H9 (cell line): ENCODE measurements around the gene SDC3. TPM values are rescaled to one million over a fixed set of nuclear protein-coding genes. Genes with fewer than 3 reads are reported as not detected.

Experiments used
- DNase-seq: peaks from one replicate; pipeline ENCODE4 v3.0.0-alpha.2; 2017
- H2AFZ ChIP-seq: one replicate; pipeline ENCODE4 v1.6.1; 2013; ENCODE audit warnings: mild to moderate bottlenecking, low read length, control low read depth, moderate library complexity
- H2AK5ac ChIP-seq: 2 replicates; pipeline ENCODE4 v1.6.1; 2013; ENCODE audit warnings: low read length, control low read depth, mixed read lengths; ENCODE audit not compliant: insufficient read length
- H2BK120ac ChIP-seq: one replicate; pipeline ENCODE4 v1.6.1; 2013; ENCODE audit warnings: low read depth, mild to moderate bottlenecking, low read length, control low read depth, inconsistent platforms; ENCODE audit not compliant: poor library complexity, severe bottlenecking
- H2BK12ac ChIP-seq: 2 replicates; pipeline ENCODE4 v1.6.1; 2013; ENCODE audit warnings: low read length, control low read depth, mixed read lengths, low read depth; ENCODE audit not compliant: insufficient read length
- H2BK15ac ChIP-seq: 2 replicates; pipeline ENCODE4 v1.6.1; 2013; ENCODE audit warnings: low read depth, low read length, control low read depth
- H2BK20ac ChIP-seq: one replicate; pipeline ENCODE4 v1.6.1; 2013; ENCODE audit warnings: low read depth, mild to moderate bottlenecking, low read length, control low read depth, inconsistent platforms; ENCODE audit not compliant: poor library complexity, severe bottlenecking
- H2BK5ac ChIP-seq: 2 replicates; pipeline ENCODE4 v1.6.1; 2013; ENCODE audit warnings: low read length, control low read depth, mixed read lengths; ENCODE audit not compliant: insufficient read length
- H3K14ac ChIP-seq: 2 replicates; pipeline ENCODE4 v1.6.1; 2013; ENCODE audit warnings: low read length, control low read depth; ENCODE audit not compliant: insufficient read depth
- H3K18ac ChIP-seq: 2 replicates; pipeline ENCODE4 v1.6.1; 2013; ENCODE audit warnings: low read depth, mild to moderate bottlenecking, mixed read lengths, low read length, control low read depth; ENCODE audit not compliant: insufficient read length
- H3K23ac ChIP-seq: 2 replicates; pipeline ENCODE4 v1.6.1; 2013; ENCODE audit warnings: low read length, control low read depth, mixed read lengths, low read depth; ENCODE audit not compliant: insufficient read length
- H3K23me2 ChIP-seq: 2 replicates; pipeline ENCODE4 v1.6.1; 2013; ENCODE audit warnings: low read depth, mild to moderate bottlenecking, mixed read lengths, low read length, control low read depth; ENCODE audit not compliant: insufficient read length, poor library complexity, severe bottlenecking
- H3K27ac ChIP-seq: 2 replicates; pipeline ENCODE4 v1.5.1; 2013; ENCODE audit warnings: low read length, control low read depth, mixed read lengths, low read depth; ENCODE audit not compliant: insufficient read length
- H3K27me3 ChIP-seq: 2 replicates; pipeline ENCODE4 v1.6.1; 2013; ENCODE audit warnings: low read length, control low read depth, inconsistent platforms; ENCODE audit not compliant: insufficient read depth
- H3K4ac ChIP-seq: 2 replicates; pipeline ENCODE4 v1.6.1; 2013; ENCODE audit warnings: low read depth, mild to moderate bottlenecking, control low read depth, inconsistent platforms, low read length, moderate library complexity
- H3K4me1 ChIP-seq: 2 replicates; pipeline ENCODE4 v1.6.1; 2013; ENCODE audit warnings: low read length, control low read depth, inconsistent platforms; ENCODE audit not compliant: insufficient read depth
- H3K4me2 ChIP-seq: 2 replicates; pipeline ENCODE4 v1.6.1; 2013; ENCODE audit warnings: low read length, control low read depth, mixed read lengths; ENCODE audit not compliant: insufficient read length, insufficient read depth
- H3K56ac ChIP-seq: 2 replicates; pipeline ENCODE4 v1.6.1; 2013; ENCODE audit warnings: low read depth, mild to moderate bottlenecking, mixed read lengths, low read length, control low read depth; ENCODE audit not compliant: insufficient read length
- H3K79me1 ChIP-seq: 2 replicates; pipeline ENCODE4 v1.6.1; 2013; ENCODE audit warnings: low read depth, mild to moderate bottlenecking, moderate library complexity, low read length, control low read depth, inconsistent platforms; ENCODE audit not compliant: insufficient read depth, poor library complexity, severe bottlenecking
- H3K79me2 ChIP-seq: 2 replicates; pipeline ENCODE4 v1.6.1; 2013; ENCODE audit warnings: low read length, control low read depth, inconsistent platforms; ENCODE audit not compliant: insufficient read depth
- H3K9ac ChIP-seq: 2 replicates; pipeline ENCODE4 v1.6.1; 2013; ENCODE audit warnings: low read length, control low read depth, mixed read lengths; ENCODE audit not compliant: insufficient read length; ENCODE audit errors: extremely low read depth
- H3K9me3 ChIP-seq: one replicate; pipeline ENCODE4 v1.6.1; 2013; ENCODE audit warnings: low read depth, low read length, inconsistent platforms; ENCODE audit not compliant: control insufficient read depth
- H3T11ph ChIP-seq: one replicate; pipeline ENCODE4 v1.6.1; 2013; ENCODE audit warnings: mild to moderate bottlenecking, low read length, control low read depth, inconsistent platforms
- H4K20me1 ChIP-seq: one replicate; pipeline ENCODE4 v1.6.1; 2013; ENCODE audit not compliant: control insufficient read depth, insufficient read length, insufficient read depth
- H4K5ac ChIP-seq: 2 replicates; pipeline ENCODE4 v1.6.1; 2013; ENCODE audit warnings: low read depth, mild to moderate bottlenecking, mixed read lengths, low read length, control low read depth; ENCODE audit not compliant: insufficient read length
- H4K8ac ChIP-seq: replicated peaks from 2 replicates; pipeline ENCODE4 v1.6.1; 2013; ENCODE audit warnings: low read length, control low read depth, mixed read lengths, low read depth; ENCODE audit not compliant: insufficient read length
- H4K91ac ChIP-seq: 2 replicates; pipeline ENCODE4 v1.6.1; 2013; ENCODE audit warnings: low read depth, mild to moderate bottlenecking, moderate library complexity, mixed read lengths, low read length, control low read depth; ENCODE audit not compliant: insufficient read length
- H3K27ac Mint-ChIP-seq, 3 experiments: 2 replicates in 2 of 3; 3 replicates in 1 of 3; pipeline ENCODE4 v1.8.0; 2020 to 2021; ENCODE audit warnings: mixed read lengths in 3 of 3, mild to moderate bottlenecking in 1 of 3, moderate library complexity in 1 of 3
- H3K27me3 Mint-ChIP-seq: 2 replicates; pipeline ENCODE4 v1.8.0; 2021; ENCODE audit warnings: low read depth, mild to moderate bottlenecking, moderate library complexity, mixed read lengths
- H3K36me3 Mint-ChIP-seq, 3 experiments: 2 replicates in 2 of 3; 3 replicates in 1 of 3; pipeline ENCODE4 v1.8.0; 2020 to 2021; ENCODE audit warnings: low read depth in 3 of 3, mixed read lengths in 3 of 3; ENCODE audit not compliant: insufficient read depth in 1 of 3
- H3K4me1 Mint-ChIP-seq, 2 experiments: 2 replicates each; pipeline ENCODE4 v1.8.0; 2020; ENCODE audit warnings: mixed read lengths in 2 of 2
- H3K4me3 Mint-ChIP-seq, 2 experiments: 2 replicates in 1 of 2; 3 replicates in 1 of 2; pipeline ENCODE4 v1.8.0; 2020 to 2021; ENCODE audit warnings: mild to moderate bottlenecking in 2 of 2, mixed read lengths in 2 of 2, moderate library complexity in 1 of 2
- H3K9me3 Mint-ChIP-seq, 2 experiments: 2 replicates in 1 of 2; 3 replicates in 1 of 2; pipeline ENCODE4 v1.8.0; 2020; ENCODE audit warnings: mild to moderate bottlenecking in 2 of 2, mixed read lengths in 2 of 2, moderate library complexity in 1 of 2
- WGBS: extraction: QIAGEN DNeasy Blood & Tissue Kit; methylation state at CpG from one replicate; pipeline ENCODE4 v1.1.7; 2013; ENCODE audit warnings: missing lambda C conversion rate, low lambda C conversion rate, mixed read lengths; ENCODE audit not compliant: insufficient read length; ENCODE audit errors: extremely low coverage; 5-methylcytosine and 5-hydroxymethylcytosine counted together
- total RNA-seq: library from RNA; stranded (reverse); gene quantifications from 2 replicates; pipeline ENCODE4 v1.2.1, GENCODE V29; 2021
- TF ChIP-seq, protein P1 (sequence below): fragments of 200-600 bp; sonication (generic); conservative IDR thresholded peaks from 3 replicates; pipeline ENCODE4 v1.8.0; 2021; ENCODE audit warnings: antibody characterized with exemption, mild to moderate bottlenecking

SDC3 gene
- total RNA-seq, 1 experiment from 2014 or later: 25.9 TPM

DNA sequence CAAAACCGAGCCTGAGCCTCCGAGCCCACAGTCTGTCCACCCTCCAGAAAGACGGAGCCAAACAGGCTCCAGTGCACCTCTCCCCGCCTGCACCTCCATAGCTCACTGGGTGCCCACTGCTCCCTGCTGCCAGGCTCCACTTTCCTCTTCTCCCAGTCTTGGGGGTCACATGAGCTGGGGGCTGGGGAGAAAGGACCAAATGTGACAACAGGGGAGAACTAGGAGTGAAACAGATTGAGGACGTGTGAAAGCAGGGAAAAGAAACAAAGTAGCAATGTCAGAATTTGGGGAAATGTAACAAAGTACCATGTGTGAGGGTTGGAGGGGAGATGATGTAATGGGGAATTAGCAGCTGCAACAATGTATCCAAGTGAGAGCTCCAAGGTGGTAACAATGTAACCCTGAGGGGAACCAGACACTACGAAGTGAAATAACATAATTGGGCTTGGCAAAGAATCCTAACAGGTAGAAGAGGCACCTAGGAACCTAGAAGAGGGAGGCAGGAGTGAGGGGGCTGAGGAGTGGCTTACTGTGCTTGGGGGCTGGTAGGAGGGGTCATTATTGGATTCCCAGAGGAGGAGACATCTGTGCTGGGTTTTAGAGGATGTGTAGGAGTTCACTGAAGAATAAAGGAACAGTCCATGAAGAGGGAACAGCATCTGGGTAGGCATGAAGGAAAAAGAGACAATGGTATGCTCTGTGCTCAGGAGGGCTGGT, 12.5 kb downstream of the SDC3 start:
- Histone ChIP-seq H3K4me1 (no peaks in the 10 kb centered on the region), H2BK15ac (no peak overlapping the region), H3K4me2 (no peak overlapping the region), H4K8ac (no peak overlapping the region), H2AK5ac (no peak overlapping the region), H3K27me3 (no peaks in the 10 kb centered on the region), H3K9ac (no peak overlapping the region), H3T11ph (no peak overlapping the region), H3K23ac (no peak overlapping the region), H2AFZ (no peak overlapping the region), H4K91ac (no peak overlapping the region), H3K27ac (no peak overlapping the region), H4K20me1 (no peaks in the 10 kb centered on the region), H3K4ac (no peak overlapping the region), H4K5ac (no peak overlapping the region), H3K79me2 (no peaks in the 10 kb centered on the region), H3K18ac (no peak overlapping the region), H3K9me3 (no peaks in the 10 kb centered on the region), H2BK120ac (no peak overlapping the region), H3K23me2 (no peaks in the 10 kb centered on the region), H3K79me1 (no peaks in the 10 kb centered on the region), H2BK12ac (no peak overlapping the region), H3K14ac (peak overlapping the region; percentile 44; the same call in 1 of the 2 replicates), H3K56ac (no peak overlapping the region), H2BK5ac (no peak overlapping the region), H2BK20ac (no peak overlapping the region)
- DNase-seq: no peak
- WGBS: no CpG with 5 or more reads among the region's 6 CpGs
- Mint-ChIP-seq H3K27ac (peak overlapping the region; percentile 27 to 78 (median 31); a peak in 5 of 7 replicates), H3K4me3 (no peak overlapping the region), H3K4me1 (peaks cover 22 to 31% of the 10 kb centered on the region in 2 experiments), H3K9me3 (no peaks in the 10 kb centered on the region; a peak in 1 of 5 replicates), H3K27me3 (peaks cover 2% of the 10 kb centered on the region), H3K36me3 (peaks cover 0 to 5% (median 0%) of the 10 kb centered on the region in 3 experiments; a peak in 2 of 7 replicates)
- TF ChIP-seq, protein P1, sequence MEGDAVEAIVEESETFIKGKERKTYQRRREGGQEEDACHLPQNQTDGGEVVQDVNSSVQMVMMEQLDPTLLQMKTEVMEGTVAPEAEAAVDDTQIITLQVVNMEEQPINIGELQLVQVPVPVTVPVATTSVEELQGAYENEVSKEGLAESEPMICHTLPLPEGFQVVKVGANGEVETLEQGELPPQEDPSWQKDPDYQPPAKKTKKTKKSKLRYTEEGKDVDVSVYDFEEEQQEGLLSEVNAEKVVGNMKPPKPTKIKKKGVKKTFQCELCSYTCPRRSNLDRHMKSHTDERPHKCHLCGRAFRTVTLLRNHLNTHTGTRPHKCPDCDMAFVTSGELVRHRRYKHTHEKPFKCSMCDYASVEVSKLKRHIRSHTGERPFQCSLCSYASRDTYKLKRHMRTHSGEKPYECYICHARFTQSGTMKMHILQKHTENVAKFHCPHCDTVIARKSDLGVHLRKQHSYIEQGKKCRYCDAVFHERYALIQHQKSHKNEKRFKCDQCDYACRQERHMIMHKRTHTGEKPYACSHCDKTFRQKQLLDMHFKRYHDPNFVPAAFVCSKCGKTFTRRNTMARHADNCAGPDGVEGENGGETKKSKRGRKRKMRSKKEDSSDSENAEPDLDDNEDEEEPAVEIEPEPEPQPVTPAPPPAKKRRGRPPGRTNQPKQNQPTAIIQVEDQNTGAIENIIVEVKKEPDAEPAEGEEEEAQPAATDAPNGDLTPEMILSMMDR: no peak
